CD4-positive, alpha-beta T cell treated with Interleukin-2 at 100 ng/mL for 4 hours (primary cell): ENCODE results near the gene CAND1.

Source experiments
- DNase-seq: peaks from one replicate; pipeline ENCODE4 v3.0.0-alpha.2; 2020; ENCODE audit warnings: low spot score

Gene CAND1

GRCh38 chr12:67280572-67280971 lies 11.4 kb downstream of the CAND1 start:
- no peak for DNase-seq

GRCh38 chr12:67284561-67284960 lies 15.4 kb downstream of the CAND1 start:
- DNase-seq, result no peak

- DNase-seq, result no peak
These were observed 17.1 kb downstream of the CAND1 start for GRCh38 chr12:67286257-67286656.

- no peak for DNase-seq
These were observed 18.2 kb downstream of the CAND1 start for GRCh38 chr12:67287311-67287710.

- DNase-seq, result no peak
These were observed 19.4 kb downstream of the CAND1 start for GRCh38 chr12:67288561-67288960.

GRCh38 chr12:67290378-67290777 lies 21.2 kb downstream of the CAND1 start:
- no peak for DNase-seq

GRCh38 chr12:67299526-67299925 lies 30.4 kb downstream of the CAND1 start:
- DNase-seq, result no peak

- no peak for DNase-seq
These were observed 30.8 kb downstream of the CAND1 start for GRCh38 chr12:67299926-67300325.

- no peak for DNase-seq
These were observed 33.0 kb downstream of the CAND1 start for GRCh38 chr12:67302162-67302561.

GRCh38 chr12:67305544-67305943 lies 36.4 kb downstream of the CAND1 start:
- no peak for DNase-seq

- no peak for DNase-seq
These were observed 37.6 kb downstream of the CAND1 start for GRCh38 chr12:67306712-67307111.

- no peak for DNase-seq
These were observed 46.5 kb downstream of the CAND1 start for GRCh38 chr12:67315661-67316060.

- no peak for DNase-seq
These were observed 49.6 kb downstream of the CAND1 start for GRCh38 chr12:67318786-67319185.

GRCh38 chr12:67319936-67320335 lies 50.8 kb downstream of the CAND1 start:
- no peak for DNase-seq

- DNase-seq, result peak; percentile 4
These were observed 51.6 kb downstream of the CAND1 start for GRCh38 chr12:67320614-67321295.

GRCh38 chr12:67322580-67322979 lies 53.4 kb downstream of the CAND1 start:
- DNase-seq, result no peak

- no peak for DNase-seq
These were observed 53.8 kb downstream of the CAND1 start for GRCh38 chr12:67323007-67323406.

GRCh38 chr12:67326637-67327036 lies 57.5 kb downstream of the CAND1 start:
- no peak for DNase-seq

GRCh38 chr12:67327466-67327865 lies 58.3 kb downstream of the CAND1 start:
- DNase-seq, result no peak

- no peak for DNase-seq
These were observed 62.0 kb downstream of the CAND1 start for GRCh38 chr12:67331123-67331522.

- DNase-seq, result no peak
These were observed 62.7 kb downstream of the CAND1 start for GRCh38 chr12:67331828-67332227.

GRCh38 chr12:67333649-67334048 lies 64.5 kb downstream of the CAND1 start:
- DNase-seq, result no peak

- no peak for DNase-seq
These were observed 69.3 kb downstream of the CAND1 start for GRCh38 chr12:67338426-67338825.

GRCh38 chr12:67339530-67339929 lies 70.4 kb downstream of the CAND1 start:
- no peak for DNase-seq
